AG04450 (cell line): ENCODE results near the gene RAMAC. TPM values are rescaled to one million over a fixed set of nuclear protein-coding genes. Genes with fewer than 3 reads are reported as not detected.

Experiments used
- CTCF ChIA-PET: fragments of 300-600, 350-600 bp; formaldehyde crosslinking; extraction: SDS; loops from one replicate; lab custom pipeline; 2022; ENCODE audit warnings: antibody characterized with exemption, inconsistent platforms; lab: Charles Lee
- POLR2A ChIA-PET: fragments of 350-600 bp; formaldehyde crosslinking; extraction: SDS; loops from one replicate; lab custom pipeline; 2021; ENCODE audit warnings: antibody characterized with exemption, inconsistent platforms; lab: Yijun Ruan, JAX
- DNase-seq: peaks from one replicate; pipeline ENCODE4 v3.0.0-alpha.2; 2011; ENCODE audit warnings: low read depth, low spot score
- H3K27ac ChIP-seq: one replicate; pipeline ENCODE4 v1.5.1; 2012; ENCODE audit warnings: low read depth, low read length, control low read depth
- H3K27me3 ChIP-seq: one replicate; pipeline ENCODE4 v1.6.0; 2012; ENCODE audit warnings: low read length; ENCODE audit not compliant: control insufficient read depth, insufficient read depth
- H3K4me3 ChIP-seq: 2 replicates; pipeline ENCODE4 v1.5.1; 2011; ENCODE audit warnings: mild to moderate bottlenecking, low read depth, low read length, control low read depth
- H3K9me3 ChIP-seq: 2 replicates; pipeline ENCODE4 v1.5.1; 2012; ENCODE audit warnings: low read length; ENCODE audit not compliant: control insufficient read depth, insufficient read depth
- CTCF ChIP-seq: IDR thresholded peaks from 2 replicates; pipeline ENCODE4 v1.5.1; 2011; ENCODE audit warnings: low read depth, low read length, control low read depth, inconsistent platforms
- polyA plus RNA-seq: library from polyadenylated mRNA; depleted of rRNA; stranded (reverse); fragments of >200 nt; gene quantifications from 2 replicates; pipeline ENCODE4 v1.2.3, GENCODE V29; 2011

The RAMAC gene
- polyA plus RNA-seq, 1 experiment, result 37.4 TPM

- H3K4me3 ChIP-seq, result no peak overlapping the region
- no peak for DNase-seq
- no peak overlapping the region for H3K27ac ChIP-seq
- ChIA-PET CTCF (no interaction called here), POLR2A (no interaction called here)
- H3K27me3 ChIP-seq, result peaks cover 10% of the 10 kb centered on the region
- no peaks in the 10 kb centered on the region for H3K9me3 ChIP-seq
- no peak for TF ChIP-seq CTCF
Measured at GRCh38 chr15:82958638-82959037, 27.4 kb upstream of the RAMAC start.

- no peak for TF ChIP-seq CTCF
- Histone ChIP-seq H3K4me3 (no peak overlapping the region), H3K9me3 (no peaks in the 10 kb centered on the region), H3K27me3 (peaks cover 10% of the 10 kb centered on the region), H3K27ac (no peak overlapping the region)
- POLR2A ChIA-PET, result interaction anchor here (0.6 kb wide), 1 partner anchor 18 kb away, joined by 8 read pairs; no protein-coding TSS in a partner anchor
- CTCF ChIA-PET, result no interaction called here
- DNase-seq, result no peak
Measured at GRCh38 chr15:82959423-82959822, 26.6 kb upstream of the RAMAC start.

GRCh38 chr15:82960766-82961165, 25.2 kb upstream of the RAMAC start:
- POLR2A ChIA-PET, result no interaction called here
- CTCF ChIA-PET, result no interaction called here
- Histone ChIP-seq H3K27ac (no peak overlapping the region), H3K27me3 (peaks cover 10% of the 10 kb centered on the region), H3K9me3 (no peaks in the 10 kb centered on the region), H3K4me3 (no peak overlapping the region)
- TF ChIP-seq CTCF, result no peak
- DNase-seq, result no peak

- DNase-seq, result no peak
- peaks cover 10% of the 10 kb centered on the region for H3K27me3 ChIP-seq
- POLR2A ChIA-PET, result no interaction called here
- no peaks in the 10 kb centered on the region for H3K9me3 ChIP-seq
- CTCF ChIA-PET, result no interaction called here
- no peak overlapping the region for H3K27ac ChIP-seq
- H3K4me3 ChIP-seq, result no peak overlapping the region
- TF ChIP-seq CTCF, result no peak
Measured at GRCh38 chr15:82963471-82964341, 22.3 kb upstream of the RAMAC start.

- POLR2A ChIA-PET, result no interaction called here
- CTCF ChIA-PET, result interaction anchor here (0.7 kb wide), 1 partner anchor 297 kb away, joined by 3 read pairs; no protein-coding TSS in a partner anchor
- H3K27ac ChIP-seq, result no peak overlapping the region
- no peak for DNase-seq
- H3K27me3 ChIP-seq, result peaks cover 3% of the 10 kb centered on the region
- H3K9me3 ChIP-seq, result no peaks in the 10 kb centered on the region
- H3K4me3 ChIP-seq, result no peak overlapping the region
- no peak for TF ChIP-seq CTCF
Measured at GRCh38 chr15:82964890-82965289, 21.1 kb upstream of the RAMAC start.
